GM19023 (cell line): Measurements from ENCODE around the gene GABRB3.

Experiments used
- ATAC-seq: cut with Tn5 transposase; IDR thresholded peaks from one replicate; pipeline ENCODE4 v1.9.1; 2021; ENCODE audit warnings: mild to moderate bottlenecking, moderate library complexity; ENCODE audit not compliant: unreplicated experiment

The GABRB3 gene

DNA sequence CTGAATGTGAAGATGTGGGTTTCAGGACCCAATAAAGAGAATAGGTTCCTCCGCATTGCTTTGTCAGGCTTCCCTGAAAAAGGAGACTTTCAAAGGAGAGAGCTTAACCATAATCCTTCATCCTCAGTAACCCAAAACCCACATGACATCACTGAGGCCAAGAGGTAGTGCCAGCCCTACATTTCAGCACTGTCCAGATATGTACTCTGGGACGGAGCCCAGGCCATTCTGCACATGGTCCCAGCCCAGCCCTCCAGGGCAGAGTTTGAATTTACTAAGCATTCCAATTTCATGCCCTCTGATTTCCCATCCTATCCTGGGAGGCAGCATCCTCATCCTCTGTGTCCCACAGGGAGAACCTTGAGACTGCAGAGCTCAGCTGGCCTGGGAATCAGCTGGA is 210.5 kb downstream of the GABRB3 start:
- ATAC-seq: no peak

DNA sequence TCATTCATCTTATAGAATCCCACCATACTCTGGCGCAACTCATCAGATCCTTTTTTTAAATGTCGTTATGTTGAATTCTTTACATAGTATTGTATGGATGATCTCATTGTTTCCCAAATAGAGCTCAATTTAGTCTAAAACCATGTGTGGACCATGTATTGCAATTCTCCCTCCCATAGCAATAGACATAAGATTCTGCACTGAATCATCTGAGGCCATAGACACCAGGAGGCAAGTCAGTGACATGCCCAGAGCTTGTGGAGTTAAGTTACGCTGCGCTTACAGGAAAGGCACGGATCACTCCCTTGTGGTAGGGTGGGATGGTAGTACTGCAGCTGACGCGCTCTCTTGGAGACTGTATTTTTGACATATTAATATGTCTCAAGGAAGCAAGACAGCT is 211.0 kb downstream of the GABRB3 start:
- ATAC-seq: no peak

DNA sequence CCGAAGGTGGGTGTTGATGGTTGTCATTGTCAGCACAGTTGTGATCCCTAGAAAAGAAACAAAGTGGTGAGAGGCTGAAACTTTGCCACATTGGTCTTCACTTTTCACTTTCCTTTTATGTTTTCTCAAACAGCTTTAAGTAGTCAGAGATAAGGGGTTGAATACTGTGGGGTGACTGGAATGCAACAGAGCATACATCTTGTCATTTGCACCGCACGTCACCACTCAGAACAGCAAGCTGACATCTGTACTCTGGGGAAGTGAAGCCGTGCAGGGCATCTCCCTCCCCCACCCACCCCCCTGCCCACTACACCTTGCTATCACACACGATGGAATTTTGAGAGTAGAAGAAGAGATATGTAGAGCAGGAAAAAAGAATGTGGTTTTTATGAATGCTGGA is 211.7 kb downstream of the GABRB3 start:
- no peak for ATAC-seq

- no peak for ATAC-seq
These were observed 217.0 kb downstream of the GABRB3 start for GRCh38 chr15:26555898-26556297.

GRCh38 chr15:26551473-26551872 is 221.4 kb downstream of the GABRB3 start:
- ATAC-seq: no peak

- no peak for ATAC-seq
These were observed 222.0 kb downstream of the GABRB3 start for GRCh38 chr15:26550880-26551279.

GRCh38 chr15:26537663-26538062 is 235.2 kb downstream of the GABRB3 start:
- no peak for ATAC-seq

- no peak for ATAC-seq
These were observed 241.4 kb downstream of the GABRB3 start for GRCh38 chr15:26531489-26531888.

DNA sequence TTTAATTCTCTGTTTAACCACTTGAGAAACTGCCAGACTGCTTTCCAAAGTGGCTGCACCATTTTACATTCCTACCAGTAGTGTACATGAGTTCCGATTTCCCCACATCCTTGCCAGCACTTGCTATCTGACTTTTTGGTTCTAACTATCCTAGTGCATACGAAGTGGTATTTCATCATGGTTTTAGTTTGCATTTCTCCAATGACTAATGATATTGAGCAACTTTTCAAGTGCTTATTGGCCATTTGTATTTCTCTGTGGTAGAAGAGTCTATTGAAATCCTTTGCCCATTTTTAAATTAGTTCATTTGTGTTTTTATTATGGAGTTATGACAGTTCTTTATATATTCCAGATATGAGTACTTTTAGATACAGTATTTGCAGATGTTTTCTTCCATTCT is 247.8 kb downstream of the GABRB3 start:
- no peak for ATAC-seq

DNA sequence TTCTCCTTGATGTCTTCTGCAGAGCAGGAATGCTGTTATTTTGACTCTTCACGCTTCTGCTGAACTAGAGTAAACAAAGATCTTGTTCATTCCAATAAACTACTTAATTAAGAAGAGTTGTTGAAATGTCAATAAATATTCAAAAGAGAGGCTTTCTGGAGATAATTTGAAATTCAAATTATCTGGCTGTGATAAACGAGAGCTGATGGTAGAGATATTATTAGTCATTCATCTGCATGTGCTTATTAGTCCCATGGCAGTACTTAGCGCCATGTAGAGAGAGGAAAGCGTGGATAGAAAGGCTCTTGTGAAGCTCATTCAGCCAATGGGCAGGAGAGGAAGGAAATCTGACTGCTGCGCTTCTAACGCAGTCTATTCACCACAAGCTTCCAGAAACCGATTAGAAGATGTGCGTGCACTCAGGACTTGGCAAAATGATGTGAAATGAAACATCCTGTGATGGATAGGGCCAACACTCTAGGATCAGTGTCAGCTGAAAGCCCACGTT is 251.1 kb downstream of the GABRB3 start:
- no peak for ATAC-seq

- no peak for ATAC-seq
These were observed 251.7 kb downstream of the GABRB3 start for GRCh38 chr15:26521130-26521529.

DNA sequence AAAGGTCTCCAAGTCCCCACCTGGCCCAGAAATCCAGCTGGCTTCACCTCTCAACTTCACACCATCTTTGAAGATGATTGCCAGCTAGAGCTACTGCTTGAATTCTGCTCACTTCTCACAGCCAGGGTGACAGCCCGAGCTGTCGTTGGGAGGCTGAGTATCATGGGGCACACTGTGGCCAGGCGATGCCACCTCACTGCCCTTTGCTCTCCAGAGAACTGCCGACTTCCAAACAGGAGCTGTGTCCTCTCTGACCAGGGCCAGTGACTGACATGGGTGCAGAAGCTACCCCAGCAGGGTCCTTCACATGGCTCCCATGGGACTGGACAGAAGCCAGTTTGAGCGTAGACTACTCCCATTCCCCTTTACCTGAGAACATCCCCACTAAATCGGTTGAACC is 254.0 kb downstream of the GABRB3 start:
- ATAC-seq: no peak

GRCh38 chr15:26516102-26516980 is 256.5 kb downstream of the GABRB3 start:
- ATAC-seq: no peak

- no peak for ATAC-seq
These were observed 268.9 kb downstream of the GABRB3 start for GRCh38 chr15:26504009-26504408.
